Common myeloid progenitor, CD34-positive (primary cell): ENCODE measurements around the gene KPNA2.
"Not testable (repeated sequence)": the region's sequence is repeated elsewhere in the genome, so short reads cannot be mapped to it uniquely, and the experiment has no call there.

Source experiments
- CTCF ChIA-PET: fragments of 350-600 bp; sonication (Branson Sonifier 250); formaldehyde crosslinking; loops from one replicate; lab custom pipeline; 2021; ENCODE audit warnings: antibody characterized with exemption; lab: Charles Lee
- POLR2A ChIA-PET: fragments of 350-600 bp; sonication (Branson Sonifier 250); formaldehyde crosslinking; loops from one replicate; lab custom pipeline; 2021; ENCODE audit warnings: antibody characterized with exemption; lab: Charles Lee
- DNase-seq, 3 donors: peaks; one replicate each; pipeline versions ENCODE4 v3.0.0 to v3.0.0-alpha.2; 2013
- H3K27ac ChIP-seq, 2 experiments: 1 replicate in 1 of 2; 2 replicates in 1 of 2; pipeline ENCODE4 v1.7.0; 2013; ENCODE audit warnings: inconsistent platforms in 2 of 2, low read length in 2 of 2, mild to moderate bottlenecking in 2 of 2, low read depth in 1 of 2, moderate library complexity in 1 of 2; ENCODE audit not compliant: severe bottlenecking in 2 of 2, insufficient read depth in 1 of 2, poor library complexity in 1 of 2
- H3K27me3 ChIP-seq, 5 experiments: replicated peaks in 2 of 5; 1 replicate in 3 of 5; 2 replicates in 2 of 5; pipeline versions ENCODE4 v1.6.1 to v1.7.0; 2013; ENCODE audit warnings: low read length in 4 of 5, mild to moderate bottlenecking in 2 of 5, moderate library complexity in 2 of 5, inconsistent platforms in 1 of 5; ENCODE audit not compliant: insufficient read depth in 5 of 5, control insufficient read depth in 4 of 5
- H3K36me3 ChIP-seq, 4 experiments: 1 replicate in 2 of 4; 2 replicates in 2 of 4; pipeline versions ENCODE4 v1.6.1 to v1.7.0; 2013; ENCODE audit warnings: low read length in 3 of 4, control low read depth in 1 of 4, mild to moderate bottlenecking in 1 of 4; ENCODE audit not compliant: control insufficient read depth in 4 of 4, insufficient read depth in 4 of 4
- H3K4me1 ChIP-seq, 4 experiments: 1 replicate in 3 of 4; 2 replicates in 1 of 4; pipeline versions ENCODE4 v1.6.1 to v1.7.1; 2013; ENCODE audit warnings: low read length in 3 of 4, mild to moderate bottlenecking in 3 of 4, control low read depth in 1 of 4, inconsistent platforms in 1 of 4, moderate library complexity in 1 of 4; ENCODE audit not compliant: control insufficient read depth in 4 of 4, insufficient read depth in 4 of 4; ENCODE audit errors: control extremely low read depth in 1 of 4
- H3K4me3 ChIP-seq, 7 experiments: 1 replicate in 4 of 7; 2 replicates in 3 of 7; pipeline versions ENCODE4 v1.5.1 to v1.7.0; 2013; ENCODE audit warnings: mild to moderate bottlenecking in 7 of 7, low read length in 6 of 7, moderate library complexity in 6 of 7, inconsistent platforms in 2 of 7, low read depth in 2 of 7, control low read depth in 1 of 7; ENCODE audit not compliant: insufficient read depth in 4 of 7, control insufficient read depth in 1 of 7; ENCODE audit errors: extremely low read depth in 1 of 7
- H3K9me3 ChIP-seq, 5 experiments: 1 replicate in 4 of 5; 2 replicates in 1 of 5; pipeline versions ENCODE4 v1.6.1 to v1.7.1; 2013; ENCODE audit warnings: low read length in 4 of 5, mild to moderate bottlenecking in 2 of 5, inconsistent platforms in 1 of 5, low read depth in 1 of 5, moderate library complexity in 1 of 5; ENCODE audit not compliant: control insufficient read depth in 4 of 5, insufficient read depth in 2 of 5; ENCODE audit errors: control extremely low read depth in 1 of 5
- WGBS: methylation state at CpG from one replicate; pipeline ENCODE4 v1.1.5; 2013; ENCODE audit not compliant: insufficient coverage; 5-methylcytosine and 5-hydroxymethylcytosine counted together

Gene KPNA2

DNA sequence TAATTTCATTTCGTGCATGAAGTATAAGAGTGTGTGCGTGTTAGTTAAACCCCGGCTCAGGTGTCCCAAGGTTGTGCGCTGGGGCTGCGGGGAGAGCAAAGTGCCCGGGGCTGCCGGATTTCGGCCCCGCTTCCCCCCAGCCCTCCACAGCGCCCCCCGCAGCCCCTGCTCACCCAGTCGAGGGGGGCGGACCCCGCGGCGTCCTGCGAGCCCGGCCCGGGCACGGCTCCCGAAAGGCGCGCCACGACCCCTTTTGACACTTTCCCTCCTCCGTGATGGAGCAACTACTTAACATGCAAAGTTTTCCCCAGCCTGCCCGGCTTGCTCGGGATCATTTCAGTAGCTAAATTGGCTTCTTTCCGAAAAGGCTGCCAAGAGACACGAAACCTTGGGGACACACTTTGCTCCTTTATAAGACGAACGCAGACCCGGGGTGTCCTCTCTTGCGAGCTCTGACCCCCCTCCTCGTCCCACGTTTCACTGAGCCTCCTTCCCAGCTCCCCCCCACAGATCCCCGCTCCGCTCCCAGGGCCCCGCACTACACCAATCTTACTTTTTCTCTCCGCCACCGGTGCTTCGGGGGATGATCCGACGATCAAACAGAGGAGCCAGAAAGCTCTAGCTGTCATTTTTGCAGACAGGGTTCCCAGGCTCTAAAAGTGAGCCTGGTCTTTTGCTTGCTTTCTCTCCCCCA lies 39.8 kb upstream of the KPNA2 start:
- Histone ChIP-seq H3K36me3 (no peaks in the 10 kb centered on the region), H3K9me3 (no peaks in the 10 kb centered on the region), H3K4me3 (peak overlapping the region; percentile 25 to 83 (median 67)), H3K27me3 (peaks cover 0 to 21% (median 8%) of the 10 kb centered on the region in 5 experiments), H3K4me1 (peaks cover 5 to 33% (median 27%) of the 10 kb centered on the region in 4 experiments), H3K27ac (no peak overlapping the region)
- POLR2A ChIA-PET = interaction anchor here (0.6 kb wide), 1 partner anchor 34 kb away, joined by 6 read pairs; no protein-coding TSS in a partner anchor
- WGBS = under 1% methylated on average over 33 of the region's 43 CpGs
- CTCF ChIA-PET = interaction anchor here (0.9 to 1.8 kb wide), 3 partner anchors 14 to 22 kb away, joined by 3 to 4 read pairs (median 3); no protein-coding TSS in a partner anchor
- peak in 2 of 3 donors; percentile 39 to 45 for DNase-seq

- POLR2A ChIA-PET, H3K27ac ChIP-seq: not testable (repeated sequence)
- CTCF ChIA-PET = interaction anchor here (1.2 to 1.8 kb wide), 2 partner anchors 14 to 21 kb away, joined by 3 to 4 read pairs; no protein-coding TSS in a partner anchor
Observed at GRCh38 chr17:67996301-67997171, 39.0 kb upstream of the KPNA2 start, which contains the start of gene C17orf58. TSS of gene C17orf58 (minus strand) at chr17:67996469. CDS start at chr17:67996198, 271 bp downstream.

GRCh38 chr17:67998466-67998865 lies 37.1 kb upstream of the KPNA2 start:
- no peaks in the 10 kb centered on the region for H3K9me3 ChIP-seq
- H3K4me3 ChIP-seq = no peak overlapping the region
- H3K27me3 ChIP-seq = peaks cover 0 to 21% (median 8%) of the 10 kb centered on the region in 5 experiments
- DNase-seq = no peak
- no peak overlapping the region for H3K27ac ChIP-seq
- CTCF ChIA-PET = interaction anchor here (1.4 kb wide), 1 partner anchor 462 kb away, joined by 3 read pairs; no protein-coding TSS in a partner anchor
- H3K36me3 ChIP-seq = no peaks in the 10 kb centered on the region
- 95% methylated on average over 2 of the region's 2 CpGs for WGBS
- H3K4me1 ChIP-seq = peaks cover 5 to 26% (median 23%) of the 10 kb centered on the region in 4 experiments
- POLR2A ChIA-PET = no interaction called here

More at GRCh38 chr17:67996301-67997171, 39.0 kb upstream of the KPNA2 start, which contains the start of gene C17orf58:
- H3K9me3 ChIP-seq, H3K36me3 ChIP-seq: not testable (repeated sequence)
- peak in 1 of 3 donors; percentile 20 for DNase-seq
- WGBS = 55% methylated on average over 15 of the region's 25 CpGs
- H3K4me1 ChIP-seq = peaks cover 5 to 33% (median 27%) of the 10 kb centered on the region in 4 experiments
- H3K4me3 ChIP-seq = peak within 1 kb of the TSS; percentile 25 to 83 (median 67)
- peaks cover 0 to 21% (median 8%) of the 10 kb centered on the region in 5 experiments for H3K27me3 ChIP-seq

GRCh38 chr17:67999291-67999911 lies 36.1 kb upstream of the KPNA2 start:
- no peaks in the 10 kb centered on the region for H3K9me3 ChIP-seq
- CTCF ChIA-PET = interaction anchor here (1.4 kb wide), 1 partner anchor 461 kb away, joined by 3 read pairs; no protein-coding TSS in a partner anchor
- H3K4me1 ChIP-seq = peaks cover 5 to 21% (median 19%) of the 10 kb centered on the region in 4 experiments
- H3K27ac ChIP-seq = no peak overlapping the region
- H3K4me3 ChIP-seq = no peak overlapping the region
- no peaks in the 10 kb centered on the region for H3K36me3 ChIP-seq
- no peak for DNase-seq
- peaks cover 0 to 21% (median 8%) of the 10 kb centered on the region in 5 experiments for H3K27me3 ChIP-seq
- no CpG with 5 or more reads among the region's 3 CpGs for WGBS
- POLR2A ChIA-PET = no interaction called here

GRCh38 chr17:68004201-68004600 lies 31.3 kb upstream of the KPNA2 start:
- H3K9me3 ChIP-seq = no peaks in the 10 kb centered on the region
- no peaks in the 10 kb centered on the region for H3K4me1 ChIP-seq
- WGBS = no CpG with 5 or more reads among the region's 3 CpGs
- ChIA-PET POLR2A (interaction anchor here (0.7 kb wide), 1 partner anchor 507 kb away, joined by 3 read pairs; no protein-coding TSS in a partner anchor), CTCF (interaction anchor here (0.9 to 2.3 kb wide), 2 partner anchors 10 to 14 kb away, joined by 3 to 5 read pairs; no protein-coding TSS in a partner anchor)
- no peaks in the 10 kb centered on the region for H3K36me3 ChIP-seq
- no peak overlapping the region for H3K4me3 ChIP-seq
- no peaks in the 10 kb centered on the region for H3K27me3 ChIP-seq
- no peak overlapping the region for H3K27ac ChIP-seq
- no peak for DNase-seq

GRCh38 chr17:68006797-68007196 lies 28.7 kb upstream of the KPNA2 start:
- H3K36me3 ChIP-seq = no peaks in the 10 kb centered on the region
- H3K9me3 ChIP-seq = no peaks in the 10 kb centered on the region
- ChIA-PET POLR2A (no interaction called here), CTCF (interaction anchor here (0.7 to 1.8 kb wide), 3 partner anchors 10 to 796 kb away, joined by 3 to 4 read pairs (median 3); no protein-coding TSS in a partner anchor)
- H3K27me3 ChIP-seq = no peaks in the 10 kb centered on the region
- peaks cover 0 to 4% (median under 1%) of the 10 kb centered on the region in 4 experiments for H3K4me1 ChIP-seq
- no peak for DNase-seq
- H3K27ac ChIP-seq = no peak overlapping the region
- 100% methylated on average over 6 of the region's 6 CpGs for WGBS
- no peak overlapping the region for H3K4me3 ChIP-seq
